Naive thymus-derived CD4-positive, alpha-beta T cell (primary cell): ENCODE data around the gene SPCS1. TPM values are rescaled to one million over a fixed set of nuclear protein-coding genes. Genes with fewer than 3 reads are reported as not detected.
A peak's percentile ranks its signal among the peaks of the same experiment; 100 is the strongest.

Experiments used
- ATAC-seq: fragments of 150-1000 bp; cut with Tn5 transposase; 2 replicates; pipeline ENCODE4 v1.10.0; 2021; ENCODE audit warnings: mild to moderate bottlenecking, moderate library complexity
- CTCF ChIA-PET: fragments of 350-600 bp; sonication (Branson Sonifier 250); formaldehyde crosslinking; loops from one replicate; lab custom pipeline; 2021; ENCODE audit warnings: antibody characterized with exemption; lab: Charles Lee
- POLR2A ChIA-PET: fragments of 350-600 bp; sonication (Branson Sonifier 250); formaldehyde crosslinking; loops from one replicate; lab custom pipeline; 2021; ENCODE audit warnings: antibody characterized with exemption, inconsistent platforms; lab: Charles Lee
- DNase-seq, 9 donors: peaks; one replicate each; pipeline versions ENCODE4 v3.0.0 to v3.0.0-alpha.2; 2020 to 2022; ENCODE audit warnings: mixed read lengths in 1 of 9
- H3K27ac ChIP-seq: one replicate; pipeline ENCODE4 v1.7.0; 2013; ENCODE audit warnings: mild to moderate bottlenecking, low read depth, low read length, moderate library complexity
- H3K27me3 ChIP-seq, 2 donors: one replicate each; pipeline ENCODE4 v1.7.0; 2013; ENCODE audit warnings: low read length in 2 of 2, mild to moderate bottlenecking in 2 of 2, moderate library complexity in 2 of 2; ENCODE audit not compliant: control insufficient read depth in 2 of 2, insufficient read depth in 2 of 2
- H3K36me3 ChIP-seq, 3 experiments: 1 replicate in 2 of 3; 2 replicates in 1 of 3; pipeline ENCODE4 v1.7.0; 2013; ENCODE audit warnings: low read length in 3 of 3, mild to moderate bottlenecking in 3 of 3, moderate library complexity in 1 of 3; ENCODE audit not compliant: insufficient read depth in 3 of 3, control insufficient read depth in 2 of 3
- H3K4me1 ChIP-seq, 2 donors: one replicate each; pipeline ENCODE4 v1.7.0; 2013; ENCODE audit warnings: low read length in 2 of 2, mild to moderate bottlenecking in 2 of 2, moderate library complexity in 1 of 2; ENCODE audit not compliant: control insufficient read depth in 2 of 2, insufficient read depth in 2 of 2
- H3K4me3 ChIP-seq: 2 replicates; pipeline ENCODE4 v1.7.0; 2013; ENCODE audit warnings: mild to moderate bottlenecking, low read length
- H3K9me3 ChIP-seq, 3 experiments: 1 replicate in 2 of 3; 2 replicates in 1 of 3; pipeline ENCODE4 v1.7.0; 2013; ENCODE audit warnings: low read length in 3 of 3; ENCODE audit not compliant: control insufficient read depth in 2 of 3
- H3K27ac Mint-ChIP-seq, 9 donors: one replicate each; pipeline ENCODE4 v1.8.0; 2020 to 2022; ENCODE audit warnings: mixed read lengths in 9 of 9, mild to moderate bottlenecking in 8 of 9, moderate library complexity in 5 of 9, inconsistent platforms in 2 of 9
- H3K27me3 Mint-ChIP-seq, 5 donors: one replicate each; pipeline ENCODE4 v1.8.0; 2021 to 2022; ENCODE audit warnings: mixed read lengths in 5 of 5, mild to moderate bottlenecking in 1 of 5
- H3K36me3 Mint-ChIP-seq, 5 donors: one replicate each; pipeline ENCODE4 v1.8.0; 2020 to 2022; ENCODE audit warnings: mixed read lengths in 5 of 5, mild to moderate bottlenecking in 3 of 5, inconsistent platforms in 1 of 5
- H3K4me1 Mint-ChIP-seq, 7 donors: one replicate each; pipeline ENCODE4 v1.8.0; 2020 to 2022; ENCODE audit warnings: mixed read lengths in 7 of 7, mild to moderate bottlenecking in 3 of 7, inconsistent platforms in 1 of 7
- H3K4me3 Mint-ChIP-seq, 10 donors: one replicate each; pipeline ENCODE4 v1.8.0; 2020 to 2022; ENCODE audit warnings: mild to moderate bottlenecking in 10 of 10, mixed read lengths in 10 of 10, moderate library complexity in 6 of 10, inconsistent platforms in 2 of 10
- H3K9me3 Mint-ChIP-seq, 11 donors: one replicate each; pipeline ENCODE4 v1.8.0; 2020 to 2022; ENCODE audit warnings: mixed read lengths in 11 of 11, mild to moderate bottlenecking in 4 of 11, inconsistent platforms in 1 of 11, moderate library complexity in 1 of 11
- intact Hi-C, 2 donors: fragments of 100-400 bp; cut with micrococcal nuclease; formaldehyde crosslinking; loops; one replicate each; pipeline ENCODE4 v1.15.1; 2023
- polyA plus RNA-seq, 2 donors: library from polyadenylated mRNA; unstranded; fragments of 300-500 nt; fragmentation: Illumina TruSeq; gene quantifications; one replicate each; pipeline ENCODE4 v1.2.3, GENCODE V29; 2021
- total RNA-seq, 6 experiments: library from RNA in 5 of 6; stranded (reverse) in 5 of 6; gene quantifications; 1 replicate in 5 of 6; 2 replicates in 1 of 6; pipeline ENCODE4 v1.2.3 and lab custom pipeline; 2021 to 2026

SPCS1 gene
- total and polyA plus RNA-seq, 7 experiments from 2014 or later = 55.0 to 379 (median 81.2) TPM

- H3K9me3 Mint-ChIP-seq = no peaks in the 10 kb centered on the region
- intact Hi-C loops = loop anchor here (2.0 to 5.0 kb wide), 3 partner anchors 56 to 454 kb away; no protein-coding TSS in a partner anchor
- H3K27ac Mint-ChIP-seq = no peak overlapping the region
- peaks cover 4 to 53% (median 13%) of the 10 kb centered on the region in 3 experiments for H3K36me3 ChIP-seq
- no peak for DNase-seq
- no peaks in the 10 kb centered on the region for H3K27me3 Mint-ChIP-seq
- H3K4me3 Mint-ChIP-seq = no peak overlapping the region
- POLR2A ChIA-PET = no interaction called here
- H3K9me3 ChIP-seq = no peaks in the 10 kb centered on the region
- H3K4me1 ChIP-seq = no peaks in the 10 kb centered on the region
- ATAC-seq = no peak
- peaks cover 13 to 45% (median 26%) of the 10 kb centered on the region in 5 donors for H3K36me3 Mint-ChIP-seq
- H3K4me3 ChIP-seq = no peak overlapping the region
- CTCF ChIA-PET = interaction anchor here (1.0 to 1.4 kb wide), 3 partner anchors 243 to 330 kb away, joined by 3 to 7 read pairs (median 3); no protein-coding TSS in a partner anchor
- no peaks in the 10 kb centered on the region for H3K27me3 ChIP-seq
- no peak overlapping the region for H3K27ac ChIP-seq
- peaks cover 0 to 2% (median 0%) of the 10 kb centered on the region in 7 donors for H3K4me1 Mint-ChIP-seq
These were observed 37.2 kb downstream of the SPCS1 start for GRCh38 chr3:52743152-52743551.

- H3K27ac Mint-ChIP-seq = peak overlapping the region in 2 of 9 donors; percentile 6 to 38
- peaks cover 13 to 49% (median 30%) of the 10 kb centered on the region in 5 donors for H3K36me3 Mint-ChIP-seq
- H3K9me3 Mint-ChIP-seq = no peaks in the 10 kb centered on the region
- Histone ChIP-seq H3K36me3 (peaks cover 4 to 55% (median 13%) of the 10 kb centered on the region in 3 experiments), H3K27ac (no peak overlapping the region), H3K9me3 (no peaks in the 10 kb centered on the region), H3K27me3 (no peaks in the 10 kb centered on the region), H3K4me1 (no peaks in the 10 kb centered on the region), H3K4me3 (no peak overlapping the region)
- ATAC-seq = no peak
- no peaks in the 10 kb centered on the region for H3K27me3 Mint-ChIP-seq
- H3K4me1 Mint-ChIP-seq = peaks cover 0 to 2% (median 0%) of the 10 kb centered on the region in 7 donors
- H3K4me3 Mint-ChIP-seq = no peak overlapping the region
- POLR2A ChIA-PET = no interaction called here
- intact Hi-C loops = loop anchor here (2.0 to 5.0 kb wide), 3 partner anchors 55 to 453 kb away; no protein-coding TSS in a partner anchor
- CTCF ChIA-PET = interaction anchor here (1.0 to 1.4 kb wide), 3 partner anchors 242 to 329 kb away, joined by 3 to 7 read pairs (median 3); no protein-coding TSS in a partner anchor
- DNase-seq = no peak
These were observed 37.8 kb downstream of the SPCS1 start for GRCh38 chr3:52743721-52744120.

- POLR2A ChIA-PET = no interaction called here
- Mint-ChIP-seq H3K4me3 (no peak overlapping the region), H3K27me3 (no peaks in the 10 kb centered on the region), H3K4me1 (peaks cover 0 to 5% (median 0%) of the 10 kb centered on the region in 7 donors), H3K27ac (no peak overlapping the region), H3K36me3 (peaks cover 7 to 51% (median 26%) of the 10 kb centered on the region in 5 donors), H3K9me3 (no peaks in the 10 kb centered on the region)
- intact Hi-C loops = no loop called here
- H3K4me3 ChIP-seq = no peak overlapping the region
- no peaks in the 10 kb centered on the region for H3K4me1 ChIP-seq
- CTCF ChIA-PET = no interaction called here
- ATAC-seq = no peak
- H3K27ac ChIP-seq = no peak overlapping the region
- DNase-seq = no peak
- H3K36me3 ChIP-seq = peaks cover 8 to 63% (median 9%) of the 10 kb centered on the region in 3 experiments
- no peaks in the 10 kb centered on the region for H3K9me3 ChIP-seq
- H3K27me3 ChIP-seq = no peaks in the 10 kb centered on the region
These were observed 46.2 kb downstream of the SPCS1 start for GRCh38 chr3:52752045-52752660.

- Mint-ChIP-seq H3K4me3 (no peak overlapping the region), H3K27ac (no peak overlapping the region), H3K36me3 (peaks cover 9 to 58% (median 29%) of the 10 kb centered on the region in 5 donors), H3K4me1 (peaks cover 0 to 5% (median 0%) of the 10 kb centered on the region in 7 donors), H3K27me3 (no peaks in the 10 kb centered on the region), H3K9me3 (no peaks in the 10 kb centered on the region)
- no peaks in the 10 kb centered on the region for H3K9me3 ChIP-seq
- H3K4me3 ChIP-seq = no peak overlapping the region
- H3K4me1 ChIP-seq = no peaks in the 10 kb centered on the region
- intact Hi-C loops = no loop called here
- ChIA-PET POLR2A (interaction anchor here (0.8 kb wide), 1 partner anchor 16 kb away, joined by 3 read pairs; the partner anchor contains the start of gene NEK4), CTCF (no interaction called here)
- no peak overlapping the region for H3K27ac ChIP-seq
- no peak for ATAC-seq
- H3K36me3 ChIP-seq = peaks cover 8 to 56% (median 9%) of the 10 kb centered on the region in 3 experiments
- H3K27me3 ChIP-seq = no peaks in the 10 kb centered on the region
- DNase-seq = no peak
These were observed 48.5 kb downstream of the SPCS1 start for GRCh38 chr3:52754373-52754772.

- Mint-ChIP-seq H3K27me3 (no peaks in the 10 kb centered on the region), H3K9me3 (no peaks in the 10 kb centered on the region), H3K27ac (no peak overlapping the region), H3K36me3 (peaks cover 13 to 60% (median 31%) of the 10 kb centered on the region in 5 donors), H3K4me1 (peaks cover 0 to 5% (median 0%) of the 10 kb centered on the region in 7 donors), H3K4me3 (no peak overlapping the region)
- Histone ChIP-seq H3K27ac (no peak overlapping the region), H3K4me3 (no peak overlapping the region), H3K27me3 (no peaks in the 10 kb centered on the region), H3K9me3 (no peaks in the 10 kb centered on the region), H3K36me3 (peaks cover 0 to 49% (median 8%) of the 10 kb centered on the region in 3 experiments), H3K4me1 (no peaks in the 10 kb centered on the region)
- intact Hi-C loops = loop anchor here in 1 of 2 donors (5.0 kb wide), 1 partner anchor 316 kb away; no protein-coding TSS in a partner anchor
- DNase-seq (no peak), ATAC-seq (no peak)
- CTCF ChIA-PET = no interaction called here
- POLR2A ChIA-PET = interaction anchor here (0.6 kb wide), 1 partner anchor 59 kb away, joined by 3 read pairs; no protein-coding TSS in a partner anchor
These were observed 50.2 kb downstream of the SPCS1 start for GRCh38 chr3:52756141-52756540.
